ENCODE data around the gene SCAF4.

DNA sequence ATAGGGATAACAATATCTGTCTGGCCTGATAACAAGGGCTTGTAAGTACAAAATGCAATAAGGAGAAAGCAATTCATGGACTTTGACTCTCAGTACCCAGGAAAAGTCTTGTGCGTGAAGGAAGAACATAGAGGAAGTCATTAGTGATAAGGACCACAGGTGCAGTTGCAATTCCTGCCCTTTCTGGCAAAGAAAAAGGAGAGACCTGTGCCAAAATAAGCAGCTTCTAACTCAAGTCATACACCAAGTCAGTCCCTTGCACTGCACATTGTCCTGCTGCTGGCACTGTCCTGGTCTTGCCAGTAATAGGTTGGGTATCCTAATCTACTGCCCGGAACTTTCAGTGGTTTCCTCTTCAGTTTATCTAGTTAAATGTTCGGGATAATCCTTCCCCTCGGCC is 87.3 kb downstream of the SCAF4 start:
- TF ChIP-seq, protein P1, sequence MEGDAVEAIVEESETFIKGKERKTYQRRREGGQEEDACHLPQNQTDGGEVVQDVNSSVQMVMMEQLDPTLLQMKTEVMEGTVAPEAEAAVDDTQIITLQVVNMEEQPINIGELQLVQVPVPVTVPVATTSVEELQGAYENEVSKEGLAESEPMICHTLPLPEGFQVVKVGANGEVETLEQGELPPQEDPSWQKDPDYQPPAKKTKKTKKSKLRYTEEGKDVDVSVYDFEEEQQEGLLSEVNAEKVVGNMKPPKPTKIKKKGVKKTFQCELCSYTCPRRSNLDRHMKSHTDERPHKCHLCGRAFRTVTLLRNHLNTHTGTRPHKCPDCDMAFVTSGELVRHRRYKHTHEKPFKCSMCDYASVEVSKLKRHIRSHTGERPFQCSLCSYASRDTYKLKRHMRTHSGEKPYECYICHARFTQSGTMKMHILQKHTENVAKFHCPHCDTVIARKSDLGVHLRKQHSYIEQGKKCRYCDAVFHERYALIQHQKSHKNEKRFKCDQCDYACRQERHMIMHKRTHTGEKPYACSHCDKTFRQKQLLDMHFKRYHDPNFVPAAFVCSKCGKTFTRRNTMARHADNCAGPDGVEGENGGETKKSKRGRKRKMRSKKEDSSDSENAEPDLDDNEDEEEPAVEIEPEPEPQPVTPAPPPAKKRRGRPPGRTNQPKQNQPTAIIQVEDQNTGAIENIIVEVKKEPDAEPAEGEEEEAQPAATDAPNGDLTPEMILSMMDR (conservative IDR thresholded peaks at IDR 0.05; ENCODE audit: low read length): no peak
- no peak for TF ChIP-seq EZH2phosphoT487 (IDR thresholded peaks at IDR 0.05; ENCODE audit: borderline replicate concordance, low read depth, low read length)
